GOT3 (cell line): ENCODE results near the gene TAF4B.
"Not testable (repeated sequence)": the region's sequence is repeated elsewhere in the genome, so short reads cannot be mapped to it uniquely, and the experiment has no call there.

Experiments used
- DNase-seq: peaks from one replicate; lab custom pipeline; 2025; ENCODE audit warnings: mixed read lengths; lab: John Stamatoyannopoulos, UW

The TAF4B gene

DNA sequence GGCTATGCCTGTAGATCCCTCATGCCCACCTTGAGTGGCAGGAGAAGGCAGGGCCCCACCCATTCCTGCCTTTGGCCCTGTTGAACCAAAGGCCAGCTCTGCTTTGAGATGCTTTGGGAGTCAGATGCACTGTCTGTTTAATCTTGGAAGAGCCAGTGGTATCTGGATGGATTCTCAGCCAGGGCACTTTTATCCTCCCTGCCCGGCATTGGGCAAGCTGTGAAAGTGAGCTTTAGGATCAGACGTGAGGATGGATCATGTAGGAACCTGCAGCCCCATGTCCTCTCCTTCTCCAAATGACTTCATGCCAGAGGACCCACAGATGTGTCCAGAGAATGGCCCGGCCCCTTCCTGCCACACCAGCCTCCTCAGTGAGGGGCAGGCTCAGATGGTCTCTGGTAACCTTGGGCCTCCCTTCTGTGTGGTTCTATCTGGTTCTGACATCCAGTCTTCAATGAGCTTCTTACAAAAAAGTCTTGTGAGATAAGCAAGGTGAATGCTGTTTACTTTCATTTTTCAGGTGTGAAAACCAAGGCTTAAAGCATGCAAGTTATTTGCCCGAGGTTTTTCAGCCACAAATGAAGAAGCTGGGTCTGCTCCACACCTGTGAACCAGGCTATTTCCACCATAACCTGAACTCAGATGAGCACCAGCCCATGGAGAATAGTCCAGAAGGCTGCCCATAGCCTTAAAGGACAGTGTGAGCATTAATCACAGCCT, 198.3 kb downstream of the TAF4B start:
- no peak for DNase-seq

GRCh38 chr18:26425148-26425531, 198.9 kb downstream of the TAF4B start:
- DNase-seq, result no peak

DNA sequence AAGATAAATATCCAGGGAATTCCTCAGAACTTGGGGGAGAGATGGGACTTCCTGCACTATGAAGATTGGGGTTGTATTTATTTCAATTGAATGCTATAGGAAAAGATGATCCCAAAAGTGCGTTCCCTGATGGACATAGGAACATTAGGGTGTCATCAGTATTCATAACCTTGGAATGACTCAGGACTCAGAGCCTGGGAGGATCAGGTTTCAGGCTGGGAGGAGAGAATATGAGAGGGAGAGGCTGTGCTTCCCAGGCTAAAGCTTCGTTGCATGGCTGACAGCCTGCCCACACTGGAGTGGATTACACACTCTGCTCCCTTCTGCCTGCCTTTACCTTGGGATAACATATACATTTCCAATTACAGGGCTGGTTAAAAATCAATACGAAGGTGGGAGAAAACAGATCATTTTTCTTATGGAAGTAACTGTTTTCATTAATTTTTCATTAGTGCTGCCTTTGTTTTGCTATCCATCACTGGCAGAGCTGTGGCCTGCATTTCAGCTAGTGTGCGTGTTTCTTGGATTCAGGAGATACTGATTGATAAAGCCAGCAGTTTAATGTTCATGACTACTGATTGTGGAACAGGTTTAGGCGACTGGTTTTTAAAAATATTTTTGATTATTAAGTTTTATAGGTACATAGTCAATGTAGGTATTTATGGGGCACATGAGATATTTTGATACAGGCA, 203.4 kb downstream of the TAF4B start:
- DNase-seq, result no peak

DNA sequence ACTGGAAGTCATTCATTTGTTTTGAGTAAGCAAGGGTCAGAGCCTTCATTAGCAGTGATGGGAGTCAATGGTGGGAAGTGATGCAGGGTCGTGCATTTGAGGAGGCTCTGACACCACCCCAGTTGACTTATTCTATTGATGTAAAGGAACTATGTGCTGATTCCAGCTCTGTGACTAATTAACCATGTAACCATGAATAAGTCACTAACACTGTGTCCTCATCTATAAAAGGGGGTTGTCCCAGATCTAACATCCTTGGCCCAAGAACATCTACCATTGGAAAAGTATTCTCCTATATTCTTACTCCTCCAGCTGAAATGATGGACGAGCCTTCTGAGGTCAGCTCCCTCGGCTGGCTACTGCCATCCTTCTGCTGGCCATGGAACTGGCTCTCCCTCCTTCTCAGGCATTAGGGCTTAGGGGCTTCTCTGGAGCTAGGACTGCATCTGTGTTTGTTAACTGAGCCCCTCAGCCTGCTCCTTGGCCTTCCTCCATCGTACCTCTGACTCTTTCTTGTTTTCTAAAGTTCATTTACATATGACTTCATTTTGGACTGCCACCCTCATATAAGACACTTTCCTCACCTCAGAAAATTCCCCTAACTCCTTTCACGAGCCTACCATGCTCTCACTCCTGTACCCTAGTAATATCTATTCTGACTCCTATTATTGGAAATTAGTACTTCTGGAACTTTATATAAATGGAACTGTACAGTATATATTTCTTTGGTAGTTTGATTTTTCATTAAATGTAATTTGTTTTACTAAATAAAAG, 206.6 kb downstream of the TAF4B start:
- DNase-seq, result no peak

DNA sequence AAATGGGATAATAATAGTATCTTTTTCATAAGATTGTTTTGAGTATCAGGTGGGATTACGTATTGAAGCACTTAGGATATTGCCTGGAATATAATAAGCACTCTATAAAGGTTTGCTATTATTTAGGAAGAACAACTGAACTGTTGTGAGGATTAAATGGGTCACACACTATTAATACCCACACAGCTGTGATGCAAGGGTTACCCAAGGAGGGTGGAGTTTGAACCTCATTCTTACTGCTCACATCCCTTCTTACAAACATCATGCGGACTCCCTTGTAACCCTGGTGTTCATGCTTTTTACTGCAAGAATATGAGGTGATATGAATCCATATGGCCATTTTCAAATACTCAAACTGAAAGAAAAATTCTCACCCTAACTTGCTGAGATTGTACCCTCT, 208.6 kb downstream of the TAF4B start:
- DNase-seq, result no peak

- no peak for DNase-seq
These were observed 209.3 kb downstream of the TAF4B start for GRCh38 chr18:26435415-26436095.

GRCh38 chr18:26436176-26437051, 210.2 kb downstream of the TAF4B start:
- DNase-seq, result no peak

- DNase-seq, result not testable (repeated sequence)
These were observed 211.4 kb downstream of the TAF4B start for GRCh38 chr18:26437634-26438033.

DNA sequence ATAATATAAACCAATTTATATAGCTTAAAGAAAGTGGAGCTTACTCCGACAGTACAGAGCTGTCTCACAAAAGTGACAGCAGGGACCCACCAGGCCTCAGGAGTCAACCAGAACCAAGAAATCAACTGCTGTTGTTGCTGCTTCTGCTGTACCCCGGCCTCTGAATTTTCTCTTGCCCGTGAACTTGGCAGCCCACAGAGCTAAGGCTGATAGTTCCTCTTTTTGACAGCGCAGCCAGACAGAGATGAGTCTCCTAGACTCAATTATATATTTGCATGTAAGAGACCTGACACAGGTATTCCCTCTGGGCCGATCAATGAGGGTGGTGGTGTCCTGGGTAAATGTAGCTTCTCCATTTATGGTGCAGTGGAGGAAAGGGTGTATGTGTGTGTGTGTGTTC, 212.7 kb downstream of the TAF4B start:
- DNase-seq, result no peak

DNA sequence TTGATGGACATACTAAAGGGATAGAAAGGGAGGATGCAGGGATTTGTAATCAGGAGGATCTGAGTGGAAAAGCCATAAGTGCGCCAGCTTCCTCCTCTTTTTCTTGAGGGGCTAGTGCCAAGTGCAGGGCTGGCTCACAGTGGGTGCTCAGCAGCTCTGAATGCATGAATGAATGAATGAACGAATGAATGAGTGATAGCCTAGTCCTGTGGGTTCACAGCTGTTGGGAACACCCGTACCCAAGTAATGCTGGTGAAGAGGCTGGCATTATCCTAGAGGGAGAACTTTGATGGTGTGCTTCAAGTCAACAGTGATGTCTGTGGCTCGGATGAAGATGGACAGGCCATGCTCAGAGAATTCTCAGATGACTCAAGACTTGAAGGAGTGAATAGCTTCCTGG, 213.3 kb downstream of the TAF4B start:
- no peak for DNase-seq

- DNase-seq, result no peak
These were observed 214.4 kb downstream of the TAF4B start for GRCh38 chr18:26440644-26441043.
